Measurements from ENCODE around the gene ZNF490.
"Not testable (repeated sequence)": the region's sequence is repeated elsewhere in the genome, so short reads cannot be mapped to it uniquely, and the experiment has no call there.

The ZNF490 gene

DNA sequence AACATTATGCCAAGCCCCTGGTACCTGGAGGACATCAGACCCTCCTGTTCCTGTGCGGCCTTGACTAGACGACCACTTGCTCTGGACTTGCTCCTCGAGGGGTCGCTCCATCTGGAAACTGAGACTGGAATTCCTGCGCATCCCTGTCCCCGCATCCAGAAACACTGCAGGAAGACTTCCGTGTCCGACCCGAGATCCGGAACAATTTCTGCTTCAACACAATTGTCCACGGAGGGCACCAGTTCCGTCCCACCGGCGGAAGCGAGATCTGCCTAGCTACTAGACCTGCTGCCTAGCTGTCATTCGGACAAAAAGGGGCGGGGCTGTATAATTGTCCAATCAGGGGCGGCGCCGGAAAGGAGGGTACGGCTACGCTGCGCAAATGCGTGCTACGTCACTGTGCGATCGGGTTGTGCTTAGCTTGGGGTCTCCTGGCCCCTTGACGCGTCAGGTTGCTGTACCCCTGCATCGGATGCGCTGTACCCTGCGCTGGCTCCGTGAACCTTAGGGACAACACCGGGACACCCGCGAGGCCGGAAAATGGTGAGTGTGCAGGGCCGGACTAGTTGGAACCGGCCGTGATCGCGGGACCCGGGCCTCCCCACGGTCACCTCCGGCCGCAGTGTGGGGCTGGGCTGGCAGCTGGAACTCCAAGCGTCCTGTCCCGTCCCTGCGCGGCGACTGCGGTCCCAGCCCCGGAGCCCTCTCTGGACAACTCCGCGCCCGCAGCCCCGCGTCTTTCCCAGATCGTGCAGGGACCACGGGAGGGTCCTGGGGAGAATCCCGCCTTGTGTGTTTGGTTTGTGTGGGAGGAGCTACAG, at the start of gene ZNF490, which contains the start of gene ZNF791:
ZNF490 (minus strand) TSS at position 274 of the 821 bp plus-strand sequence; CDS start at position 141, 133 bp downstream.
ZNF791 (plus strand) TSS at position 381 of the 821 bp plus-strand sequence; CDS start at position 541, 160 bp downstream.
- peak; percentile 94 to 97 for DNase-seq

- DNase-seq, result no peak
Observed at GRCh38 chr19:12657966-12658365, 47.4 kb upstream of the ZNF490 start.

GRCh38 chr19:12656899-12657571, 46.4 kb upstream of the ZNF490 start:
- DNase-seq, result no peak

GRCh38 chr19:12655546-12655945, 44.9 kb upstream of the ZNF490 start:
- DNase-seq, result no peak

GRCh38 chr19:12652219-12652618, 41.6 kb upstream of the ZNF490 start:
- no peak for DNase-seq

DNA sequence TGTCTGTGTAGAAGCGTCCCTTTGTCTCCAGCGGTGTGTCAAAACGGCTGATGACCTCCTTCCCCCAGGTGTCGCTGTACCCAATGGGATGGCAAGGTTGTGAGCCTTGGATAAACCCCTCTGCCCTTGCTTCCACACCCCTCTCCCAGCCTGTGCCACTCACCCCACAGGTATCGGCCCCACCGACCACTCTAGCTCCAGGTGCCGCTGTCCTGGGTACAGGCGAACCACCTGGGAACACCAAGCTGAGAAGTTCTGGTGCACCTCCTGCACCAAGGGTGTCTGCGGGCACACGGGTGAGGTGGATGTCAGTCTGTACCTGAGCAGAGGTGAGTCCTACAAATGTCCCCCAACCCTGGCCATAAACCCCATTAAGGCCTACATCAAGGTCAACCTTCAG, 39.3 kb upstream of the ZNF490 start:
- DNase-seq, result no peak

GRCh38 chr19:12648088-12648487, 37.5 kb upstream of the ZNF490 start:
- no peak for DNase-seq

DNA sequence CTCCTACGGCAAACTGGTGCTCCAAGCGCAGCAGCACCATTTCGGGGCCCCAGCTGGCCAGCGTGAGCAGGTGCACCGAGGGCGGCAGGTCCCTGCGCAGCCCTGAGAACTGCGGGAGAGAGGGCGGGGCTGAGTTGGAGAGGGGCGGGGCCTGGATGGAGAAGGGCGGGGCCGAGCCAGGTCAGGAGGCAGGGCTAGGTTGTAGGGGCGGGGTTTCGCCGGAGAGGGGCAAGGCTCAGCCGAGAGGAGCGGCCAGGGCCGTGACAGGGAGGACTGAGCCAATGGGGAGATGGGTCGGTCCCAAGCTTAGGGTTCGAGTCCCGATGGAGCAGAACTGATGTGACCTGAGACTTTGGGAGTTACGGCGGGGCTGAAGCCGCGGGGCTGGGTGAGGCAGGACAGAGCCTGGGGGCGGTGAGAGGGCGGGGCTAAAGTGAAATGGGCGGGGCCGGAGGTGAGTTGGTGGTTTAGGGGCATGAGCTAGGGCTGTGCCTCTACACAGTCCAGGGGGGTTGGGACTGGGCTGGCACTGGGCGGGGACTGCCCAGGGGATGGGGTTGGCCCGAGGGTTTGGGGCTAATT, 37.0 kb upstream of the ZNF490 start:
- DNase-seq, result no peak

GRCh38 chr19:12647047-12647446, 36.4 kb upstream of the ZNF490 start:
- no peak for DNase-seq

GRCh38 chr19:12646551-12646950, 35.9 kb upstream of the ZNF490 start:
- no peak for DNase-seq

DNA sequence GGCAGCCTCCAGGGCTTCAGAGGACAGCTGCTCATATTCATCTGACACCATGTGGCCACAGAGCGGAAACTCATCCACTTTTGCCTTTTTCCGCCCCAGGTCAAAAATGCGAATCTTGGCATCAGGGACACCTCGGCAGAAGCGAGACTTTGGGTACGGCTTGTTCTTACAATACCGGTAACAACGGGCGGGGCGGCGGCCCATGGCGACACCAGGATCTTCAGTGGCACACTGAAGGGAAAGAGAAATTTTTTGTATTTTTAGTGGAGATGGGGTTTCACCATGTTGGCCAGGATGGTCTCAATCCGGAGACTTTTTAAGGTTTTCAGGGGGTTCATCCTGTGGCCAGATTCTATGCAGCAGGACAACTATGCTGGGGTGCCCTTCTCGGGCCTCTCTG, 33.1 kb upstream of the ZNF490 start:
- DNase-seq, result not testable (repeated sequence)

GRCh38 chr19:12642506-12642905, 31.9 kb upstream of the ZNF490 start:
- no peak for DNase-seq

DNA sequence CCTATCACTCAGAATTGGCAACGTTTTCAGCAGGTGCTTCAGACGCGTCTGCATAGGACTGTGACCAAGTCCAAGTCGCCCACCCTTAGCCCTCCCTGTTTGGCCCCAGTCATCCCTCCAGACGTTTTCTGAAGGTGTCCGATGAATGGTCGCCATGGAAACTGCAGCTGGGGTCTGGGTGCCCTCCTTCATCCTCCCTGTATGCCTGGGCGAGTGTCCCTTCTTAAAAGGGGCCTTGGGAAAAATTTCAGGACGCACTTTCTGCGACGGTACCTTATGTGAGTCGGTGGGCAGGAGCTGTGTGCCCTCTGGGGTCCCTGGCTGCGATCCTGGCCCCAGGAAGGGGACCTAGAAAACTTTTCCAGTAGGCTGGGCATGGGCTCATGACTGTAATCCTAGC, 30.8 kb upstream of the ZNF490 start:
- DNase-seq, result no peak

- peak; percentile 88 to 89 for DNase-seq
Observed at GRCh38 chr19:12639901-12640613, 29.4 kb upstream of the ZNF490 start.

- DNase-seq, result no peak
Observed at GRCh38 chr19:12638611-12639182, 28.1 kb upstream of the ZNF490 start.

- no peak for DNase-seq
Observed at GRCh38 chr19:12636631-12637030, 26.0 kb upstream of the ZNF490 start.

- DNase-seq, result no peak
Observed at GRCh38 chr19:12629215-12629614, 18.6 kb upstream of the ZNF490 start.

- DNase-seq, result no peak
Observed at GRCh38 chr19:12628040-12629022, 17.7 kb upstream of the ZNF490 start.

- DNase-seq, result no peak
Observed at GRCh38 chr19:12626958-12627357, 16.3 kb upstream of the ZNF490 start.

GRCh38 chr19:12623361-12624031, 12.9 kb upstream of the ZNF490 start:
- no peak for DNase-seq

Measured in activated CD4-positive, alpha-beta T cell treated with anti-CD3 and anti-CD28 coated beads for 4 hours (primary cell).